ENCODE measurements around the gene AXIN2. TPM values are rescaled to one million over a fixed set of nuclear protein-coding genes. Genes with fewer than 3 reads are reported as not detected.
A peak's percentile ranks its signal among the peaks of the same experiment; 100 is the strongest.

The AXIN2 gene, protein sequence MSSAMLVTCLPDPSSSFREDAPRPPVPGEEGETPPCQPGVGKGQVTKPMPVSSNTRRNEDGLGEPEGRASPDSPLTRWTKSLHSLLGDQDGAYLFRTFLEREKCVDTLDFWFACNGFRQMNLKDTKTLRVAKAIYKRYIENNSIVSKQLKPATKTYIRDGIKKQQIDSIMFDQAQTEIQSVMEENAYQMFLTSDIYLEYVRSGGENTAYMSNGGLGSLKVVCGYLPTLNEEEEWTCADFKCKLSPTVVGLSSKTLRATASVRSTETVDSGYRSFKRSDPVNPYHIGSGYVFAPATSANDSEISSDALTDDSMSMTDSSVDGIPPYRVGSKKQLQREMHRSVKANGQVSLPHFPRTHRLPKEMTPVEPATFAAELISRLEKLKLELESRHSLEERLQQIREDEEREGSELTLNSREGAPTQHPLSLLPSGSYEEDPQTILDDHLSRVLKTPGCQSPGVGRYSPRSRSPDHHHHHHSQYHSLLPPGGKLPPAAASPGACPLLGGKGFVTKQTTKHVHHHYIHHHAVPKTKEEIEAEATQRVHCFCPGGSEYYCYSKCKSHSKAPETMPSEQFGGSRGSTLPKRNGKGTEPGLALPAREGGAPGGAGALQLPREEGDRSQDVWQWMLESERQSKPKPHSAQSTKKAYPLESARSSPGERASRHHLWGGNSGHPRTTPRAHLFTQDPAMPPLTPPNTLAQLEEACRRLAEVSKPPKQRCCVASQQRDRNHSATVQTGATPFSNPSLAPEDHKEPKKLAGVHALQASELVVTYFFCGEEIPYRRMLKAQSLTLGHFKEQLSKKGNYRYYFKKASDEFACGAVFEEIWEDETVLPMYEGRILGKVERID
- polyA plus RNA-seq (2012; ENCODE audit: insufficient read depth, insufficient read length, low read depth), result 1.0 TPM

DNA sequence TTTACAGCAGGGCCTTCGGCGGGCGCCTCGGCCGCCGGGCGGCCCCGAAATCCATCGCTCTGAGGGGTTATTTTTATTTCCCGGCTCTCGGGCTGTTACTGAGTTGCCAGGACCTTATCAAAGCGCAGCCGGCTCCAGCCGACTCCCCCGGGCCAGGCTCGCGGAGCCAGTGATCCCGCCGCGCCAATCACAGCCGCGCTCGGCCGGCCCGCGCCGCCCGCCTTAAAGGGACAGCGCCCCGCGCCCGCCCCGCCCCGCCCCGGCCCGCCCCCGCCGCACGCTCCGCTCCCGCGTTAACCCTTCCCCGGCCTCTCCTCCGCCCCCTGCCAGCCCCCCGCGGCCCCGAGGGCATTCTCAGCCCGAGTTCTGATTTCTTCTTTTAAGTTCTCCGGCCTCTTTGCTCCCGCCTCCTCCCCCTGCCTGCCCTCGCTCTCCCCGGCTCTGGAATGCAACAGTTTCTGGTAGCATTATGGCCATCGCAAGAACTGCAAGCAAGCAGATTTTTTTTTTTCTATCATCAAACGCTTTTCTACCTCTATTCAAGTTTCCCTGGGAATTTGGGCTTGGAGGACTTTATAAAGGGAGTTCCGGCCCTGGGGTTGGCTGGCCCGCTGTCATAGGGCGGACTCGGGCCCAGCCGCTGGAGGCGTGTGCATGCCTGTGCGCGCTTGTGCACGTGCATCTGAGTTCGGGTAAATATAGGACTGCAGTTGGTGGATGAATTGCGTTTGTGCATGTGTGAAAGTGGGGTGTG, at the start of gene AXIN2:
Gene AXIN2, minus strand, starts transcription at position 197 of the 754 bp plus-strand sequence. CDS start 3,028 bp downstream, outside the sequence.
- peak; percentile 19; the same call in 1 of the 2 replicates for TF ChIP-seq CTCF (IDR thresholded peaks at IDR 0.05; ENCODE audit: low read depth, low read length)
- H3K27me3 ChIP-seq, result peaks cover 44% of the 10 kb centered on the region
- H3K4me1 ChIP-seq, result no peaks in the 10 kb centered on the region
- peak within 1 kb of the TSS; percentile 66 for H3K4me3 ChIP-seq (ENCODE audit: low read depth, low read length)
- DNase-seq, result peak; percentile 90
- H3K36me3 ChIP-seq, result no peaks in the 10 kb centered on the region
- peaks cover 3% of the 10 kb centered on the region; the same call in 1 of the 2 replicates for H3K9me3 ChIP-seq

- no peak for TF ChIP-seq CTCF (IDR thresholded peaks at IDR 0.05; ENCODE audit: low read depth, low read length)
- no peaks in the 10 kb centered on the region for H3K36me3 ChIP-seq
Measured at GRCh38 chr17:65609749-65610148, 48.3 kb upstream of the AXIN2 start.

GRCh38 chr17:65609286-65609685, 47.8 kb upstream of the AXIN2 start:
- DNase-seq, result no peak
- Histone ChIP-seq H3K27me3 (no peaks in the 10 kb centered on the region), H3K4me1 (no peaks in the 10 kb centered on the region), H3K36me3 (no peaks in the 10 kb centered on the region), H3K9me3 (no peaks in the 10 kb centered on the region), H3K4me3 (ENCODE audit: low read depth, low read length) (no peak overlapping the region)
- TF ChIP-seq CTCF (IDR thresholded peaks at IDR 0.05; ENCODE audit: low read depth, low read length), result no peak

More at GRCh38 chr17:65609749-65610148, 48.3 kb upstream of the AXIN2 start:
- Histone ChIP-seq H3K9me3 (no peaks in the 10 kb centered on the region), H3K4me3 (ENCODE audit: low read depth, low read length) (no peak overlapping the region), H3K27me3 (no peaks in the 10 kb centered on the region), H3K4me1 (no peaks in the 10 kb centered on the region)
- DNase-seq, result no peak

- Histone ChIP-seq H3K4me1 (no peaks in the 10 kb centered on the region), H3K27me3 (no peaks in the 10 kb centered on the region), H3K36me3 (no peaks in the 10 kb centered on the region), H3K4me3 (ENCODE audit: low read depth, low read length) (no peak overlapping the region), H3K9me3 (no peaks in the 10 kb centered on the region)
- no peak for TF ChIP-seq CTCF (IDR thresholded peaks at IDR 0.05; ENCODE audit: low read depth, low read length)
- DNase-seq, result no peak
Measured at GRCh38 chr17:65604070-65604469, 42.6 kb upstream of the AXIN2 start.

DNA sequence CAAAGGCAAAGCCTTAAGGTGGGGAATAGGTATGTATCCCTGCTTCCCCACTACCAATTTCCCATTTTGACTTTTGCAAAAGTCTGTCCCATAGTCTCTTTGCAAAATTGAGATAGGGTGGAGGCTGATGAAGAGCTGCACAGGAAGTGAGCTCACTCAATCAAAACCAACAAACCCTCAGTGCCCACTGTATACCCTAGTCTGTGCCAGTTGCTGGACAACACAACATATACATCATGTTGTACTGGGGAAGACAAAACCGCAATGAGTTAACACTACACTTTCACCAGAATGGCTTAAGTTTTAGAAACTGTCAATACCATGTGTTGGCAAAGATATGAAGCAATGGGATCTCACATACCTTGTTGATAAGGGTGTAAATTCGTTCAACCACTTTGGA, 40.4 kb upstream of the AXIN2 start:
- TF ChIP-seq CTCF (IDR thresholded peaks at IDR 0.05; ENCODE audit: low read depth, low read length), result no peak
- H3K9me3 ChIP-seq, result no peaks in the 10 kb centered on the region
- H3K4me1 ChIP-seq, result no peaks in the 10 kb centered on the region
- no peak for DNase-seq
- H3K4me3 ChIP-seq (ENCODE audit: low read depth, low read length), result no peak overlapping the region
- no peaks in the 10 kb centered on the region for H3K36me3 ChIP-seq
- H3K27me3 ChIP-seq, result no peaks in the 10 kb centered on the region

Data from BE2C (cell line).